IMR-90 (cell line): ENCODE data around the gene HFE. TPM values are rescaled to one million over a fixed set of nuclear protein-coding genes. Genes with fewer than 3 reads are reported as not detected.

Experiments used
- ATAC-seq: fragments of 200-7000 bp; cut with Tn5 transposase; 2 replicates; pipeline ENCODE4 v1.9.1; 2020; ENCODE audit warnings: low read depth, mild to moderate bottlenecking, moderate library complexity
- BruUV-seq: library from RNA; stranded (reverse); fragments of 400-500 nt; replicated peaks from 2 replicates; lab custom pipeline; 2021; lab: Mats Ljungman, UMichigan
- CTCF ChIA-PET: fragments of 300-600 bp; formaldehyde crosslinking; extraction: SDS; loops from one replicate; lab custom pipeline; 2021; ENCODE audit warnings: antibody characterized with exemption; lab: Yijun Ruan, JAX
- POLR2A ChIA-PET: fragments of 300-600 bp; sonication (Branson Sonifier 250); formaldehyde crosslinking; loops from one replicate; lab custom pipeline; 2022; ENCODE audit warnings: antibody characterized with exemption; ENCODE audit not compliant: unreplicated experiment; lab: Charles Lee
- DNase-seq: peaks from one replicate; pipeline ENCODE4 v3.0.0; 2013
- H2AFZ ChIP-seq: replicated peaks from 2 replicates; pipeline ENCODE3; 2013; ENCODE audit warnings: low read length, mild to moderate bottlenecking; ENCODE audit not compliant: poor library complexity
- H2AK5ac ChIP-seq: 2 replicates; pipeline ENCODE4 v1.6.1; 2013; ENCODE audit warnings: low read depth, low read length, inconsistent platforms
- H2AK9ac ChIP-seq: replicated peaks from 2 replicates; pipeline ENCODE3; 2013; ENCODE audit warnings: mild to moderate bottlenecking, low read depth, low read length, moderate library complexity; ENCODE audit not compliant: poor library complexity
- H2BK120ac ChIP-seq: 2 replicates; pipeline ENCODE4 v1.6.1; 2013; ENCODE audit warnings: low read depth, low read length, inconsistent platforms
- H2BK15ac ChIP-seq: 3 replicates; pipeline ENCODE4 v1.6.1; 2013; ENCODE audit warnings: low read depth, low read length, inconsistent platforms
- H2BK20ac ChIP-seq: 2 replicates; pipeline ENCODE4 v1.6.1; 2013; ENCODE audit warnings: low read depth, mild to moderate bottlenecking, inconsistent platforms, low read length, moderate library complexity
- H2BK5ac ChIP-seq: 2 replicates; pipeline ENCODE4 v1.6.1; 2013; ENCODE audit warnings: mild to moderate bottlenecking, low read depth, low read length, inconsistent platforms; ENCODE audit not compliant: poor library complexity, severe bottlenecking
- H3K14ac ChIP-seq: replicated peaks from 2 replicates; pipeline ENCODE4 v1.6.1; 2013; ENCODE audit warnings: low read depth, low read length, inconsistent platforms
- H3K18ac ChIP-seq: 2 replicates; pipeline ENCODE4 v1.6.1; 2013; ENCODE audit warnings: low read depth, low read length, control low read depth
- H3K23ac ChIP-seq: 2 replicates; pipeline ENCODE4 v1.6.1; 2013; ENCODE audit warnings: low read depth, low read length, inconsistent platforms
- H3K27ac ChIP-seq: 2 replicates; pipeline ENCODE4 v1.5.1; 2013; ENCODE audit warnings: mild to moderate bottlenecking, control low read depth, low read length; ENCODE audit not compliant: insufficient read depth
- H3K27me3 ChIP-seq: 2 replicates; pipeline ENCODE4 v1.6.1; 2013; ENCODE audit warnings: low read length; ENCODE audit not compliant: control insufficient read depth, insufficient read depth
- H3K36me3 ChIP-seq: 2 replicates; pipeline ENCODE4 v1.6.1; 2013; ENCODE audit warnings: low read length, mixed read lengths; ENCODE audit not compliant: control insufficient read depth, insufficient read depth
- H3K4ac ChIP-seq: 2 replicates; pipeline ENCODE4 v1.6.1; 2013; ENCODE audit warnings: low read depth, low read length, inconsistent platforms
- H3K4me1 ChIP-seq: 2 replicates; pipeline ENCODE4 v1.6.1; 2013; ENCODE audit warnings: low read length, mixed read lengths; ENCODE audit not compliant: control insufficient read depth, insufficient read depth
- H3K4me2 ChIP-seq: 2 replicates; pipeline ENCODE4 v1.6.1; 2013; ENCODE audit warnings: low read depth, mild to moderate bottlenecking, control low read depth, low read length, moderate library complexity
- H3K4me3 ChIP-seq: 2 replicates; pipeline ENCODE4 v1.5.1; 2013; ENCODE audit warnings: low read depth, mild to moderate bottlenecking, control low read depth, low read length, moderate library complexity; ENCODE audit not compliant: insufficient read depth
- H3K56ac ChIP-seq: 2 replicates; pipeline ENCODE4 v1.6.1; 2013; ENCODE audit warnings: low read length, inconsistent platforms; ENCODE audit not compliant: insufficient read depth; ENCODE audit errors: extremely low read depth
- H3K79me1 ChIP-seq, 2 experiments: 2 replicates each; pipeline ENCODE4 v1.6.1; 2013; ENCODE audit warnings: low read length in 2 of 2, inconsistent platforms in 1 of 2, low read depth in 1 of 2
- H3K9ac ChIP-seq: 2 replicates; pipeline ENCODE4 v1.6.1; 2013; ENCODE audit warnings: low read depth, low read length, control low read depth
- H3K9me1 ChIP-seq: 2 replicates; pipeline ENCODE4 v1.6.1; 2013; ENCODE audit warnings: low read length, inconsistent platforms; ENCODE audit not compliant: insufficient read depth
- H3K9me3 ChIP-seq: 2 replicates; pipeline ENCODE4 v1.6.1; 2013; ENCODE audit warnings: low read length; ENCODE audit not compliant: control insufficient read depth, insufficient read depth
- H4K20me1 ChIP-seq: 2 replicates; pipeline ENCODE4 v1.6.1; 2013; ENCODE audit warnings: low read length, inconsistent platforms; ENCODE audit not compliant: insufficient read depth
- H4K5ac ChIP-seq: 2 replicates; pipeline ENCODE4 v1.6.1; 2013; ENCODE audit warnings: mild to moderate bottlenecking, low read depth, low read length, control low read depth
- H4K8ac ChIP-seq, 2 experiments: 2 replicates each; pipeline ENCODE4 v1.6.1; 2013; ENCODE audit warnings: low read depth in 2 of 2, low read length in 2 of 2, control low read depth in 1 of 2, inconsistent platforms in 1 of 2
- H4K91ac ChIP-seq: 2 replicates; pipeline ENCODE4 v1.6.1; 2013; ENCODE audit warnings: low read depth, low read length, inconsistent platforms; ENCODE audit not compliant: insufficient read depth
- BHLHE40 ChIP-seq: fragments of 150-350 bp; IDR thresholded peaks from 2 replicates; pipeline ENCODE4 v1.6.1; 2016; ENCODE audit warnings: mild to moderate bottlenecking, low read depth, low read length
- FOS ChIP-seq: fragments of 150-350 bp; IDR thresholded peaks from 2 replicates; pipeline ENCODE4 v1.6.1; 2016; ENCODE audit warnings: low read depth, low read length
- MAFK ChIP-seq: IDR thresholded peaks from 2 replicates; pipeline ENCODE4 v1.6.1; 2012; ENCODE audit warnings: low read depth, low read length, improper control_type of control experiment
- MXI1 ChIP-seq: IDR thresholded peaks from 2 replicates; pipeline ENCODE4 v1.6.1; 2012; ENCODE audit warnings: low read depth, mild to moderate bottlenecking, low read length, moderate library complexity, borderline replicate concordance
- NFE2L2 ChIP-seq: fragments of 150-350 bp; IDR thresholded peaks from 2 replicates; pipeline ENCODE4 v1.6.1; 2016; ENCODE audit warnings: low read depth, mild to moderate bottlenecking, low read length
- POLR2A ChIP-seq: IDR thresholded peaks from 2 replicates; pipeline ENCODE4 v1.6.1; 2012; ENCODE audit warnings: mild to moderate bottlenecking, low read depth, low read length
- RAD21 ChIP-seq: IDR thresholded peaks from 2 replicates; pipeline ENCODE4 v1.6.1; 2012; ENCODE audit warnings: low read length, improper control_type of control experiment
- RFX5 ChIP-seq: IDR thresholded peaks from 2 replicates; pipeline ENCODE4 v1.8.0; 2012; ENCODE audit warnings: low read depth, mild to moderate bottlenecking, low read length, moderate library complexity
- SMC3 ChIP-seq: fragments of 150-350 bp; IDR thresholded peaks from 2 replicates; pipeline ENCODE4 v1.6.1; 2016; ENCODE audit warnings: low read depth, mild to moderate bottlenecking, antibody characterized with exemption, low read length, moderate library complexity
- WGBS, 2 experiments: methylation state at CpG; one replicate each; pipeline versions ENCODE4 v1.1.5 to v1.1.7; 2013; ENCODE audit warnings: missing lambda C conversion rate in 2 of 2; ENCODE audit not compliant: insufficient read length in 1 of 2; ENCODE audit errors: extremely low coverage in 2 of 2; 5-methylcytosine and 5-hydroxymethylcytosine counted together
- dilution Hi-C: fragments of 300-500 bp; cut with HindIII; formaldehyde crosslinking; loops from one replicate; pipeline ENCODE4 v1.14.3; 2018; ENCODE audit warnings: low sequenced_read_pairs; ENCODE audit not compliant: unreplicated experiment
- in situ Hi-C: fragments of 300-500 bp; cut with MboI; formaldehyde crosslinking; loops from 3 replicates; pipeline ENCODE4 v1.14.3; 2019; ENCODE audit warnings: low sequenced_read_pairs, inconsistent platforms, mixed read lengths
- intact Hi-C: fragments of 100-400 bp; cut with micrococcal nuclease; formaldehyde crosslinking; loops from 2 replicates; pipeline ENCODE4 v1.10.0; 2022
- polyA plus RNA-seq, 3 experiments: library from polyadenylated mRNA; depleted of rRNA; stranded (reverse); fragments of >200 nt; gene quantifications; 2 replicates each; pipeline ENCODE4 v1.2.3, GENCODE V29; 2012; ENCODE audit warnings: low replicate concordance in 1 of 3
- total RNA-seq: library from RNA; depleted of rRNA; stranded (reverse); fragments of >200 nt; gene quantifications from 2 replicates; pipeline ENCODE4 v1.2.3, GENCODE V29; 2012
- TF ChIP-seq, protein P1 (sequence below): fragments of 150-350 bp; IDR thresholded peaks from 2 replicates; pipeline ENCODE4 v1.6.1; 2016; ENCODE audit warnings: low read depth, mild to moderate bottlenecking, low read length, moderate library complexity, borderline replicate concordance
- TF ChIP-seq, protein P2 (sequence below): fragments of 150-350 bp; IDR thresholded peaks from 2 replicates; pipeline ENCODE4 v1.6.1; 2017; ENCODE audit warnings: mild to moderate bottlenecking, antibody characterized with exemption, low read length, low read depth

The HFE gene
- total and polyA plus RNA-seq, 2 of the 4 experiments (the other 2 are of a cell fraction), result 14.9 to 15.7 TPM

DNA sequence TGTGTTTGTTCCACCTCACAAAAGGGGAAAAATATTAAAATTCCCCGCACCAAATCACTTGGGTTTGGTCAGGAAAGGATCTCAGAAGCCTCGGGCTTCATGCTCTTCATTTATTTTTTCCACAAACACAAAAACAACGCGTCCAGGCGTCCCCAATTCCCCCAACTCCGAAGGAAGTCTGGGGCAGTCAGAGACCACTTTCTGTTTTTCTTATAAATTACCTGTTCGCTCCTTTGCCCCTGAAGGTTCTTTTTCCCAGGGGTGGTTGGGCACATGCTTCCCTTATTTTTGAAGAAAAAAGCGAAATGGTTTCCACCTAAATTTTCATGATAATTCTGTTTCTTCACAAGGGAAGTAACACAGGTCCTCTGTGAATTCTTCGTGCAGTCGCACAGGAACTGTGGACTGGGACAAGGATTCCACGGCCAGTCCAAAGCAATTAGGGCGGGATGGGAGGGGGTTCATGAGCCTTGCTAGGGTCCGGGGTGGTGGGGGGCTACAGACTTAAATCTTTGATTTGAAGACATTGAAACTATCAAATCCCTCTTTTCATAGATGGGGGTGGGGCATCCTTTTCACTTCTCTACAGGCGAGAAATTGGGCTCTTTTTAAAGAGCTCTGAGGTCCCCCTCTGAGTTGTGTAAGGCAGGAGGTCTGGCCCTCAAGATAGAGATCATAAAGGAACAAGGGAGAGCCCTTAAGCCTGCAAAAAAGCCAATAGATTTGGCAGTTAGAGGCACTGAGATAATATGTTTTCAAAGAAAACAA lies 30.5 kb upstream of the HFE start (continued):
- TF ChIP-seq, protein P1, sequence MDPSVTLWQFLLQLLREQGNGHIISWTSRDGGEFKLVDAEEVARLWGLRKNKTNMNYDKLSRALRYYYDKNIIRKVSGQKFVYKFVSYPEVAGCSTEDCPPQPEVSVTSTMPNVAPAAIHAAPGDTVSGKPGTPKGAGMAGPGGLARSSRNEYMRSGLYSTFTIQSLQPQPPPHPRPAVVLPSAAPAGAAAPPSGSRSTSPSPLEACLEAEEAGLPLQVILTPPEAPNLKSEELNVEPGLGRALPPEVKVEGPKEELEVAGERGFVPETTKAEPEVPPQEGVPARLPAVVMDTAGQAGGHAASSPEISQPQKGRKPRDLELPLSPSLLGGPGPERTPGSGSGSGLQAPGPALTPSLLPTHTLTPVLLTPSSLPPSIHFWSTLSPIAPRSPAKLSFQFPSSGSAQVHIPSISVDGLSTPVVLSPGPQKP, result no peak
- TF ChIP-seq FOS, result no peak

DNA sequence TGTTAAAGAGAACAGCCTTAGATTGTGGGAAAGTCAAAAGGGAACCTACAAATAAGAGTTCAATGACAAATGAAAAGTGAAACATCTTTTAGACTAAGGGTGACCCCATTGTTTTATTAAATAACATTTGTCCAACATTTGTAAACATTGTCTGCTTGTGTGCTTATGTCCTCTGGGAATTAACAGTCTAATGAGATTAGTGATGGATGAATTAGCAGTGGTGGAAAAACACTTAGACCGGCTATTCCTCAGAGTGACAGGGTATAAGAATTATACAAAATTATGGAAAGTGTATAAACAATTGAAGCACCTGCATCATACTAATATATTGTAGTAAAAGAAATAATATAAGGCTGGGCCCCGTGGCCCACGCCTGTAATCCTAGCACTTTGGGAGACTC lies 29.3 kb upstream of the HFE start:
- ChIA-PET POLR2A (interaction anchor here (1.0 kb wide), 1 partner anchor 46 kb away, joined by 4 read pairs; a partner anchor contains a TSS), CTCF (no interaction called here)
- H3K27ac ChIP-seq, result no peak overlapping the region
- no peak overlapping the region for H4K5ac ChIP-seq
- no peak overlapping the region for H3K4me2 ChIP-seq
- H3K9ac ChIP-seq, result no peak overlapping the region
- H2AFZ ChIP-seq, result no peak overlapping the region
- no peaks in the 10 kb centered on the region for H3K36me3 ChIP-seq
- no peak overlapping the region for H2BK15ac ChIP-seq
- H2BK5ac ChIP-seq, result no peak overlapping the region
- H3K4me3 ChIP-seq, result no peak overlapping the region
- H2BK120ac ChIP-seq, result no peak overlapping the region
- WGBS, 2 experiments, result no CpG with 5 or more reads among the region's 3 CpGs
- dilution Hi-C loops (no loop called here), intact Hi-C loops (no loop called here), in situ Hi-C loops (no loop called here)
- H3K9me3 ChIP-seq, result no peaks in the 10 kb centered on the region
- peaks cover 2% of the 10 kb centered on the region; the same call in 1 of the 2 replicates for H3K4me1 ChIP-seq
- H2BK20ac ChIP-seq, result no peak overlapping the region
- H3K79me1 ChIP-seq, result peaks cover 0 to 3% of the 10 kb centered on the region in 2 experiments; a peak in 1 of 4 replicates
- H3K14ac ChIP-seq, result no peak overlapping the region
- no peak overlapping the region for H2AK5ac ChIP-seq
- no TSS peak for BruUV-seq
- no peak overlapping the region for H4K8ac ChIP-seq
- no peaks in the 10 kb centered on the region for H3K9me1 ChIP-seq
- ATAC-seq, result no peak
- H3K56ac ChIP-seq, result no peak overlapping the region
- H3K23ac ChIP-seq, result no peak overlapping the region
- H4K20me1 ChIP-seq, result no peaks in the 10 kb centered on the region
- no peak for DNase-seq
- no peak overlapping the region for H3K4ac ChIP-seq
- H2AK9ac ChIP-seq, result no peak overlapping the region
- no peak overlapping the region for H4K91ac ChIP-seq
- no peaks in the 10 kb centered on the region for H3K27me3 ChIP-seq
- H3K18ac ChIP-seq, result no peak overlapping the region
- TF ChIP-seq POLR2A (no peak), RFX5 (no peak), RAD21 (no peak), NFE2L2 (no peak), BHLHE40 (no peak), MXI1 (no peak), MAFK (no peak), SMC3 (no peak), FOS (no peak)
- TF ChIP-seq, protein P2, sequence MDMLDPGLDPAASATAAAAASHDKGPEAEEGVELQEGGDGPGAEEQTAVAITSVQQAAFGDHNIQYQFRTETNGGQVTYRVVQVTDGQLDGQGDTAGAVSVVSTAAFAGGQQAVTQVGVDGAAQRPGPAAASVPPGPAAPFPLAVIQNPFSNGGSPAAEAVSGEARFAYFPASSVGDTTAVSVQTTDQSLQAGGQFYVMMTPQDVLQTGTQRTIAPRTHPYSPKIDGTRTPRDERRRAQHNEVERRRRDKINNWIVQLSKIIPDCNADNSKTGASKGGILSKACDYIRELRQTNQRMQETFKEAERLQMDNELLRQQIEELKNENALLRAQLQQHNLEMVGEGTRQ, result no peak
- TF ChIP-seq, protein P1, result no peak
